Osteoblast (primary cell): ENCODE measurements around the gene PEDS1. TPM values are rescaled to one million over a fixed set of nuclear protein-coding genes. Genes with fewer than 3 reads are reported as not detected.
A peak's percentile ranks its signal among the peaks of the same experiment; 100 is the strongest.

Source experiments
- DNase-seq: peaks from one replicate; pipeline ENCODE4 v3.0.0; 2011; ENCODE audit warnings: low spot score, mixed read lengths; ENCODE audit not compliant: insufficient read length; ENCODE audit errors: missing footprints
- H2AFZ ChIP-seq: 2 replicates; pipeline ENCODE4 v1.6.0; 2011; ENCODE audit warnings: mild to moderate bottlenecking, low read length
- H3K27ac ChIP-seq: 2 replicates; pipeline ENCODE4 v1.5.1; 2011; ENCODE audit warnings: mild to moderate bottlenecking, low read depth, low read length, moderate library complexity
- H3K27me3 ChIP-seq: 2 replicates; pipeline ENCODE4 v1.6.0; 2012; ENCODE audit warnings: mild to moderate bottlenecking, control low read depth, inconsistent platforms, low read length, moderate library complexity; ENCODE audit not compliant: insufficient read depth
- H3K36me3 ChIP-seq: 2 replicates; pipeline ENCODE4 v1.5.1; 2011; ENCODE audit warnings: mild to moderate bottlenecking, low read length, control low read depth, moderate library complexity; ENCODE audit not compliant: insufficient read depth
- H3K4me1 ChIP-seq: 2 replicates; pipeline ENCODE4 v1.5.1; 2011; ENCODE audit warnings: mild to moderate bottlenecking, low read length, control low read depth, moderate library complexity; ENCODE audit not compliant: insufficient read depth
- H3K4me2 ChIP-seq: 2 replicates; pipeline ENCODE4 v1.6.0; 2011; ENCODE audit warnings: mild to moderate bottlenecking, low read length; ENCODE audit not compliant: insufficient read depth
- H3K4me3 ChIP-seq: fragments of 200-600 bp; sonication (generic); 3 replicates; pipeline ENCODE4 v1.5.1; 2012; ENCODE audit warnings: mild to moderate bottlenecking, low read length, inconsistent platforms; ENCODE audit not compliant: insufficient read depth
- H3K79me2 ChIP-seq: 2 replicates; pipeline ENCODE4 v1.6.0; 2012; ENCODE audit warnings: mild to moderate bottlenecking, low read length, control low read depth, inconsistent platforms; ENCODE audit not compliant: insufficient read depth
- H3K9me3 ChIP-seq: 2 replicates; pipeline ENCODE4 v1.5.1; 2011; ENCODE audit warnings: low read depth, low read length, control low read depth
- H4K20me1 ChIP-seq: 2 replicates; pipeline ENCODE4 v1.6.0; 2012; ENCODE audit warnings: mild to moderate bottlenecking, low read length, control low read depth; ENCODE audit not compliant: insufficient read depth
- total RNA-seq: library from RNA; depleted of rRNA; stranded (reverse); fragments of >200 nt; gene quantifications from 2 replicates; pipeline ENCODE4 v1.2.3, GENCODE V29; 2012
- TF ChIP-seq, protein P1 (sequence below): IDR thresholded peaks from 2 replicates; pipeline ENCODE4 v1.5.1; 2011; ENCODE audit warnings: mild to moderate bottlenecking, low read depth, low read length, moderate library complexity; ENCODE audit errors: extremely low read depth

PEDS1 gene
- total RNA-seq, 1 donor, result 37.6 TPM

DNA sequence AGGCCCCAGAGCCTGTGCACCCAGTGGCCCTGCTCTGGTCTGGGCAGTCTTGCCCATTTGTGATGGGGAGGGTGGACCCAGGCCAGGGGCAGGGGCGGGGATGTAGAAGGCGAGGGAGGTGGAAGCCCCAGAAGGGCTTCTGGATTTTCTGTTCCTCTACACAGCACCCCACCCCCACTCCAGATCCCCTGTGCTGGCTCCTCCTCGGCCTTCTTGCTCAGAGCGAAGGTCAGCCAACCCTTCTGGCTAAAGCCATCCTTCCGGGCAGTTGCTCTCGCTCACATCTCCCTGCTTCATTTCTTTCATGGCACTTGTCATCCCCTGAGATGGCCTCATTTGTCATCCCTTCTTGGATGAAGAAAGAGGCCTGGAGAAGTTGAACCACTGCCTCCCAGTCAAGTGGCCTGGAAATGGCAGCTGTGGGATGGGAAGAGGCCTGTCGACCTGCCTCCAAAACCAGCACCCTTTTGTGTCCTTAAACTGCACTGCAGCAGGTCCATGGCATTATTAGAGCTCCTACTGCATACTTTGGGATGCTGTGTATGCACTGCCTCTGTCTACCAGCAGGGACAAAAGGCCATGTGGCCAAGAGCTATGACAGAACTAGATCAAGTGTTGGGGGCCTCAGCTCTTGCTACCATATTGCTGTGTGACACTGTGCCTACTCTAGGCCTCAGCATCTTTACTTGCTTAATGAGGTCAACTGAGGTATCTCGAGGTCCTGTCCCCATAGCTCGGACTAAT is 19.9 kb downstream of the PEDS1 start:
- DNase-seq, result no peak
- no peak overlapping the region for H3K4me3 ChIP-seq
- H3K4me2 ChIP-seq, result no peak overlapping the region
- H3K9me3 ChIP-seq, result no peaks in the 10 kb centered on the region
- peaks cover 38% of the 10 kb centered on the region for H3K36me3 ChIP-seq
- H4K20me1 ChIP-seq, result peaks cover 25% of the 10 kb centered on the region
- TF ChIP-seq, protein P1, sequence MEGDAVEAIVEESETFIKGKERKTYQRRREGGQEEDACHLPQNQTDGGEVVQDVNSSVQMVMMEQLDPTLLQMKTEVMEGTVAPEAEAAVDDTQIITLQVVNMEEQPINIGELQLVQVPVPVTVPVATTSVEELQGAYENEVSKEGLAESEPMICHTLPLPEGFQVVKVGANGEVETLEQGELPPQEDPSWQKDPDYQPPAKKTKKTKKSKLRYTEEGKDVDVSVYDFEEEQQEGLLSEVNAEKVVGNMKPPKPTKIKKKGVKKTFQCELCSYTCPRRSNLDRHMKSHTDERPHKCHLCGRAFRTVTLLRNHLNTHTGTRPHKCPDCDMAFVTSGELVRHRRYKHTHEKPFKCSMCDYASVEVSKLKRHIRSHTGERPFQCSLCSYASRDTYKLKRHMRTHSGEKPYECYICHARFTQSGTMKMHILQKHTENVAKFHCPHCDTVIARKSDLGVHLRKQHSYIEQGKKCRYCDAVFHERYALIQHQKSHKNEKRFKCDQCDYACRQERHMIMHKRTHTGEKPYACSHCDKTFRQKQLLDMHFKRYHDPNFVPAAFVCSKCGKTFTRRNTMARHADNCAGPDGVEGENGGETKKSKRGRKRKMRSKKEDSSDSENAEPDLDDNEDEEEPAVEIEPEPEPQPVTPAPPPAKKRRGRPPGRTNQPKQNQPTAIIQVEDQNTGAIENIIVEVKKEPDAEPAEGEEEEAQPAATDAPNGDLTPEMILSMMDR, result peak; percentile 27
- H3K27me3 ChIP-seq, result no peaks in the 10 kb centered on the region
- no peak overlapping the region for H2AFZ ChIP-seq
- no peak overlapping the region for H3K27ac ChIP-seq
- peaks cover 36% of the 10 kb centered on the region for H3K4me1 ChIP-seq
- H3K79me2 ChIP-seq, result peaks cover 76% of the 10 kb centered on the region

DNA sequence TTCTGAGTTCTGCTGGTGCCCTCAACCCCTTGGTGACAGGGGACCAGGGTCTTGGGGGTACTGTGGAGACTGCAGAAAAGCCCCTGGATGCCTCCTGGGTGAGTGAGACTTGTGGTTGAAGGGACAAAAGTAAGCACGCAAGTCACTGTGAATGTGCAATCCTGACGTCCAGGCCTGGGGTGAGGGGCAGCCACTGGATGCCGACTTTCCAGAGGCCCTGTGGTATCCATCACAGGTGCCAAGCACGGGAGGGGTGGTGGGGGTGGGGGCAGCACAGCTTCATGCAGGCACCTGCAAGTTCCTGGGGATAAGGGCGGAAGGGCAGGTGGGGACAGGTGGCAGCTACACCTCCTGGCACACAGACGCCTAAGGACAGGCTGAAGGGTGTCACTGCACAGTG is 20.5 kb downstream of the PEDS1 start:
- peaks cover 21% of the 10 kb centered on the region for H4K20me1 ChIP-seq
- H3K79me2 ChIP-seq, result peaks cover 70% of the 10 kb centered on the region
- H2AFZ ChIP-seq, result no peak overlapping the region
- no peak overlapping the region for H3K27ac ChIP-seq
- no peaks in the 10 kb centered on the region for H3K9me3 ChIP-seq
- H3K27me3 ChIP-seq, result no peaks in the 10 kb centered on the region
- TF ChIP-seq, protein P1, result no peak
- peaks cover 30% of the 10 kb centered on the region for H3K4me1 ChIP-seq
- DNase-seq, result no peak
- no peak overlapping the region for H3K4me2 ChIP-seq
- peaks cover 44% of the 10 kb centered on the region for H3K36me3 ChIP-seq
- no peak overlapping the region for H3K4me3 ChIP-seq

DNA sequence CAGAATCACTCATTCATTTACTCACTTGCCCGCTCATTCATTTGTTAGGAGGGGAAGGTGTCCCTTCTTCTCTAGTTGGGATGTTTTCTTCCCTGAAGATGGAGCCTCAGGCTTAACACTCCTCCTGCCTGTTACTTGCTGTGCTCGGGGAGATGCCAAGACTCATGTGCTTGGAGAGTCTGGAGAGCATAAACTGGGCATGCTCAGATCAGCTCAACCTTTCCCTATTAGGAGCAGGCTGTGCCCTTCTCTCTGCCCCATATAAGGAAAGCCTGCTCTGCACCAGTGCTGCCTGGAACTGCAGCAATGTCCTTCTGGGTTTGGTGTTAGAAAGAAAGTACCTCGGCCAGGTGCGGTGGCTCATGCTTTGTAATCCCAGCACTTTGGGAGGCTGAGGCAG is 22.5 kb downstream of the PEDS1 start:
- Histone ChIP-seq H2AFZ (no peak overlapping the region), H3K27me3 (no peaks in the 10 kb centered on the region), H3K9me3 (no peaks in the 10 kb centered on the region), H4K20me1 (peaks cover 20% of the 10 kb centered on the region), H3K79me2 (peaks cover 53% of the 10 kb centered on the region), H3K4me3 (no peak overlapping the region), H3K4me2 (peak overlapping the region; percentile 49), H3K27ac (peak overlapping the region; percentile 44), H3K36me3 (peaks cover 57% of the 10 kb centered on the region), H3K4me1 (peaks cover 18% of the 10 kb centered on the region)
- DNase-seq, result no peak
- TF ChIP-seq, protein P1, result no peak

DNA sequence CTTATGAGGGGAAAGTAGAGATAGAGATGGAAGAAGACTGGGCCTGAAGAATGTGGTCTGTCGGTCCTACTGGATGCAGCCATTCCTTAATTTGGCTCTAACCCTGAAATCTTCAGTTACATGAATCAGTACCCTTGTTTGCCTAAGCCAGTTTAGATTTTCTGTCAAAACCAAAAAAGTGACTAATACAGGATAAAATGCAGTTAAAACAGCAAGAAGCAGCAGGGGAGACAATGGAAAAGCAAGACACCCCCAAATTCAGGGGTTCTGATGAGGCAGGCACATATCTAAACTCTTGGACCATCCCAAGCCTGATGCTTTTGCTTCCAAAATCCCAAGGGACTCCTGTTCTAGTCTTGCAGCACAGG is 23.2 kb downstream of the PEDS1 start:
- peak overlapping the region; percentile 49 for H3K4me2 ChIP-seq
- TF ChIP-seq, protein P1, result no peak
- H4K20me1 ChIP-seq, result peaks cover 17% of the 10 kb centered on the region
- H3K4me3 ChIP-seq, result peak overlapping the region; percentile 2
- peak overlapping the region; percentile 44 for H3K27ac ChIP-seq
- peaks cover 48% of the 10 kb centered on the region for H3K79me2 ChIP-seq
- peaks cover 18% of the 10 kb centered on the region for H3K4me1 ChIP-seq
- no peak overlapping the region for H2AFZ ChIP-seq
- no peaks in the 10 kb centered on the region for H3K27me3 ChIP-seq
- peak; percentile 91 for DNase-seq
- no peaks in the 10 kb centered on the region for H3K9me3 ChIP-seq
- peaks cover 56% of the 10 kb centered on the region for H3K36me3 ChIP-seq
